ENCODE data around the gene NABP1.

The NABP1 gene

DNA sequence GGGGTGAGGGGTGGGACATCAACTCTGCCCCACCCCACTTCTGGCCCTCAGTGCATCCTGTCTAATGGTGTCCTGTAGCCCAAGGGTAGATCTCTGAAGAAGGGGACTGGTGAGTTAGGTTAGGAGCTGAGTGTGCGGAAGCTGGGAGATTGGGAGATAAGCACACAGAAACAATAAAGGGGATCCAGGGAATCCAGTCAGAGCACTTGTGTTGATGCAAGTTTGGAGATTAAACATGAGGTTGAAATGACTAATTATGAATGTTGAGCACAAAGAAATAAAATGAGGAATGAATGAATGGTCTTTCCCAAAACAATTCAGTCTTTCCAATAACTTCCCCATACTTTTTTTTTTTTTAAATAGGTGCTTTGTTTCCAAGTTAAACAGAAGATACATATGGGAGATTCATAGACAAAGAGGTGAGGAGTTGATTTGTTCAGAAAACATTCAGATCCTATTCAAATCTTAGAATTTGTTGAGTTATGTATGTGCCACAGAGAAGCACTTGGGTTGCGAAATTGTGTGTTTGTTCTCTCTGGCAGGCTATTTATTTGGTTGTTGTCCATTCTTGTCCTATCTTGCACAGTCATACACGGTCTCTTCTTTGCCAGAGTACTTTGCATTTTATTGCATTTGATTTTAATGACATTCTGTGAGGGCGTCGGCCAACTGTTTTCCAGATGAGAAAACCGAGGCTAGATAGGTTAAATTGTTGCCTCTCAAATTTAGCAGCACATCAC is 31.6 kb upstream of the NABP1 start:
- DNase-seq: no peak

DNA sequence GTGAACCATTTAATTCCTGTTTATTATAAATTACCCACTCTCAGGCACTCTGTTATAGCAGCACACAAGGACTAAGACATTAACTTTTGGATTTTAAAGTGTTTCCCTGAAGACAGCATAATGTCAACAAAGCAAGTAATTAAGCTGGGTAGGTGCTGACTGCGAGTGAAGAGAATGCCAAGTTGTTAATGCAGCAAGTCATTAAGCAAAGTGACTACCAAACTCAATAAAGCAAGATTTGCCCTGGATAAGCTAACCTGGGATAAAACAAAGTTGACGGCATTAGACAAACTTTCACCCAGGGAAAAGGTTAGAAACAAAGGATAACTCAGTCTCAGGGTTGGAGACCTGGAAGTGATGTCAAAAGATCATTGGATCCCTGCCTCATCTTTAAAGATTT is 28.4 kb upstream of the NABP1 start:
- no peak for DNase-seq

GRCh38 chr2:191650896-191651773 is 26.8 kb upstream of the NABP1 start:
- no peak for DNase-seq

GRCh38 chr2:191653667-191654391 is 24.1 kb upstream of the NABP1 start:
- no peak for DNase-seq

- no peak for DNase-seq
Measured at GRCh38 chr2:191656391-191656790, 21.5 kb upstream of the NABP1 start.

DNA sequence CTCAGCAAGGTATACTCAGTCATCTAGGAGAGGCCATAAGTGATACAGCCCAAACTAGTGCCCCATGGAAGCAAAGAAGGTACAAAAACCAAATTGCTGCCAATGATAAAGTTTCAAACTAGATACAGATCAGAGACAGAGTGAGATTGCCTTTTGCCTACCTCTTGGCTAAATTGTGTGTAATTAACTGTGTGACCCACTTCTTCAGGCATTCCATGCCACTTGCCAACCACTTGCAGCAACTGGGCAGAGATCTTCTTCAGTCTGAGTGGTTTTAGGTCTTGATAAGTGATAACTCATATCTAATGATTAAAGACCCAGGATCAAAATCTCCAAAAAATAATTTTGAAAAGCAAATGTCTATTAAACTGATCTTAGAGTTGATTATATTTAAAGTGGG is 21.1 kb upstream of the NABP1 start:
- no peak for DNase-seq

DNA sequence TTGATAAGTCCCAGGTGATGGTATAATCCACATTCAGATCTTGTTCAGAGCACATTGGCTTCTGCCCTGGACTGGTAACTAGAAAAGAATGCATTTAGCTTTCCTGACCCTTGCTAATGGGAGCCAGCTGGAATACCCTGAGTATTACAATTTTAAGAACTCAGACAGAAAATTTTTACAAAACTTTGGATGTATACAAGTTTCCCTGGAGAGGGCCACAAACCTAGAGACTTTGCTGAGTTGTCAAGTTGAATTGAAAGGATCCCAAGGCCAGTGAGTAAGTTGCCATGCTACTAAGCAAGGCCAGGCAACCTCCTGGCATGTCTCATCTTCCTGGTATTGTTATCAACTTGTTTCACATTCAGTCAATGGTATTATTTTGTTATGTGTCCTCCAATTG is 20.0 kb upstream of the NABP1 start:
- no peak for DNase-seq

DNA sequence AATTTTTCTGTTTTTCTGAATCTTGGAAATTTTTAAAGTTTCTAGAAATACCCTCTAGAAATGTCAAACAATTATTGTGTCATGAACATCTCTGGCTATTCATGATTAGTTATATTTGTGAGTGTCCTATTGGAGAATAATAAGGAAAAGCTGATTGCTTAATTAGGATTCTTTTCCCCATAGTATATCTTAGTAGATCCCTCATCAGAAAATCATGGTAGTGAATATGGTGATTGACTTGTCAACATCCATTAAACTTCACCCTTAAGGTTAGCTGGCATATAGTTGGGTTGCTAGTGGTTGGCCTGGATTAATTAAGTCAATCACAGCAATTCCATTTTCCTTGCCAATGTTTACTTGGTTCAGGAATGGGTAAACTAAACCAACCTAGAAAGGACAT is 18.7 kb upstream of the NABP1 start:
- no peak for DNase-seq

DNA sequence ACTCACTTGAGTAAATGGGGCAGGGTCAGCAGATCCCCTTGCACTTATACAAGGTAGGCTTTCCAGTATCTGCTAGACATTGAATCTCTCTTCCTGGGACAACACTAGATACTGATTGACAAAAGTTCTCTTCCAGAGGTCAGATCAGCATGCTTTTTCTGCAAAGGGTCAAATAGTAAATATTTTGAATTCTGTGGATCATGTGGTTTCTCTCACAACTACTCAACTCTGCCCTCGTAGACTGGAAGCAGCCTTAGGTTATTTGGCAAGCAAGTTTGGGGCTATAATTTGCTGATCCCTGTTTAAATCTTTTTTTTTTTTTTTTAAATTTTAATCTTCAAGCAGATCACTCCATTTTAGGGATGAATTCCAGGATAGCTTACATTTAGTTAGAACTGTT is 17.4 kb upstream of the NABP1 start:
- DNase-seq: no peak

GRCh38 chr2:191661097-191661924 is 16.6 kb upstream of the NABP1 start:
- no peak for DNase-seq

DNA sequence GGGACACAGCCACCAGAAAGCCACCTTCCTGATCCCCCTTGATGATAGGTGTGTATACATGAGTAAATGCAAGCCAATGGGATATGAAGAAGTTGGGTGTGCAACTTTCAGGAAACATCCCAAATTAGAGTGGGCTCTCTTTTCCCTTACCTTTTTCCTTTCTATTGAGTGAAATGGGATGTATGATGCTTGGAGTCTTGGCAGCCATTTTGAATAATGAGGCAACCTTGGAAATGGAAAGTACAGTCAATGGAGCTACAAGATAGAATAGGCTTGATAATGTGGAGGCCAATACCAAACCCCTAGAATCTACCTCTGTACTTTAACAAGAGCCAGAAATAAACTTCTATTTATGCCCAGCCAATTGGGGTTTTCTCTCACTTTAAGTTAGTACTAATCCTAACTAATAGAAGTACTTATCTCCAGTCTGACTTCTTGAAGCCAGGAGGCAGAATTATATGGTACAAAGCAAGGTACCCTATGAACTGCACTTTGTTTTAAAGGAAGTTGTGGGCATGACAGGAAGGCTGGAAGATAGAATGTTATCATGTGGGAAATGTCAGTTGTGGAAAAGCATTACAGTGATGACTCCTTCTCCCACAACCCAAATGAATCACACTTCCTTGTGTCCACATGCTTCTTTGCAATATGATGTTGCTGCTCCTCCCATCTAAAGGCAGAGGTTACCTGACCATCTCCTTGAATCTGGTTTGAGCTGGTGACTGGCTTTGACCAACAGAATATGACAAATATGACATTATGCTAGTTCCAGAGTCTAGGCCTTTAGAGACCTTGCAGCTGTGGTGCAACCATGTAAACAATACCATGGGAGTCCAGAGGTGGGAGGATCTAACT is 12.9 kb upstream of the NABP1 start:
- no peak for DNase-seq

DNA sequence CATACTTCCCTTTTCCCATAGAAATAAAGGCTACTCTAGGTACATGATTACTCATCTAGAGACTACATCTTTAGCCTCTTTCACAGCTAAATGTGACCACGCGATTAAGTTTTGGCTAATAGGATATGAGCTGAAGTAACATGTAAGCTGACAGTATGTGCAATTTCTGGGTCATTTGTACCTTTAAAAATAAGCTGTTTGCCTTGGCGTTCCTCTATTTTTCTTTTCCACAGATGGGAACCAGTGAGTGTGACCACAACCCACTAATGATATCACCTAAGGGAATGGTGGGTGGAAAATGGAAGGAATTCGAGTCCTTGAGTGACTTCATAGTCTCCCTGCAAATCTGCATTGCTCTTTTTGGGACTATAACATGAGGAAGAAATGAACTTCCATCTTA is 11.7 kb upstream of the NABP1 start:
- DNase-seq: no peak

GRCh38 chr2:191666732-191667131 is 11.2 kb upstream of the NABP1 start:
- DNase-seq: peak in 1 of 56 donors; percentile 3

DNA sequence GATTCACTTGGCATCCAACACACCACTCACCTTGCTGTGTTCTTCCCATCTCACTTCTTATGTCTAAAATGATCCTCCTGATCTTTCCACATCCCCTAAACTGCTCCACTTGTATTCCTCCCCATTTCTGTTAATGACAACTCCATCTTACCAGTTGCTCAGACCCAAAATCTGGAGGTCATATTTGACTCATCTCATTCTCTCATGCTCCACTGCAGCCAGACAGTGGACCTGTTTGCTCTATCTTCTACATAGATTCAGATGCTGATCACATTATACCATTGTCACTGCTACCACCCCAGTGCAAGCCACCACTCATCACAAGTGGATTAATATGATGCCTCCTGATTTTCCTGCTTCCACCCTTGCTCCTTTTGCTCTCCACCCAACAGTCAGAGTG is 7.9 kb upstream of the NABP1 start:
- no peak for DNase-seq

- DNase-seq: no peak
Measured at GRCh38 chr2:191670787-191671186, 7.1 kb upstream of the NABP1 start.

DNA sequence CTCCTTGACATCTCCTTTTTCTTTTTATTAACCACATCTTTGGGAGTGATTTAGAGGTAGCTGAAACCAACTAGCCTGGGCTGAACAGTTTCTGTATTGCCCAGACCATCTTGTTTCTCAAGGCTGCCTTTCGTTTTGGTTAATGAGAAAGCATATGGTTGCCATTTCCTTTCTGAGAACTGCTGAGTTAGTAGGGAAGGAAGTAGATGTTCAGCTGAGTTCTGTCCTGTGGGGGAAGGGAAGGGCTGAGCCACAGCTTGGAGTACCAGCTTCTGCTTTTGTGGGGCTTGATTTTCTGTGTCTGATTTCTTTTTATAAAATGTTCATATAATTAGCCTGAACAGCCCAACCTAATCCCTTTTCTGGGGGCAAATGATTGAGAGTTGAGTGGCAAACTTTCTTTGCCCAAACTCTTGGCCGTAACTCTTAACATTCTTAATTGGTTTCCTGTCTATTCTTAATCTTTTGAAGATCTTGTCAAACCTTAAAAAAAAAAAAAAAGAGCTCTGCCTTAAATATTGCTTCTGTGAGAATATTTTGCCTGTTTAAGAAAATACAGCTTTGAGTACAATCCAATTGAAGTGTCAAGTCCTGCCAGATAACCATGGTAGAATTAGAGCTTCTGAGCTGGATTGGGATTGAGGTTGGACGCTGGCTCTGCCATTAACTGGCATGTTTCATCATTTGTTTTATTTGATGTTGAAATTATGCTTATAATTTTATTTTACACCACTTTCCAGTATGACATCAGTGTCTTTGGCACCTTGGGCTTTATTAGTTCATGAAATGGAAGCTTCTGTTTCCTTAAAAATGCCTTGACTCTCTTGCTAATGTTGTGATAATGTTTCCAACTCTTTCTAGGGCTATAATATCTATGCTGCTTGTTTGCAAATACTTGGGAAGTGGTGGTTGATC is 1.9 kb upstream of the NABP1 start:
- peak in 6 of 56 donors; percentile 3 to 17 (median 9) for DNase-seq

- peak in 2 of 56 donors; percentile 46 to 54 for DNase-seq
Measured at GRCh38 chr2:191676790-191677645, 918 bp upstream of the NABP1 start.

Data from nucleus accumbens (tissue), 56 donors.